Activated T-cell treated with anti-CD3 and anti-CD28 coated beads, Interleukin-2, amount 50 U/mL, for 24 hours (primary cell): ENCODE results near the gene ATP6V0C.
"Not testable (repeated sequence)": the region's sequence is repeated elsewhere in the genome, so short reads cannot be mapped to it uniquely, and the experiment has no call there.

ENCODE experiments used
- DNase-seq: peaks from one replicate; pipeline ENCODE4 v3.0.0-alpha.2; 2020
- H3K27ac Mint-ChIP-seq: 2 replicates; pipeline ENCODE4 v1.8.0; 2020; ENCODE audit warnings: mild to moderate bottlenecking, mixed read lengths
- H3K27me3 Mint-ChIP-seq: 2 replicates; pipeline ENCODE4 v1.8.0; 2020; ENCODE audit warnings: mixed read lengths
- H3K36me3 Mint-ChIP-seq: 2 replicates; pipeline ENCODE4 v1.8.0; 2020; ENCODE audit warnings: low read depth, mixed read lengths
- H3K4me1 Mint-ChIP-seq: 2 replicates; pipeline ENCODE4 v1.8.0; 2020; ENCODE audit warnings: low read depth, mixed read lengths
- H3K4me3 Mint-ChIP-seq: 2 replicates; pipeline ENCODE4 v1.8.0; 2020; ENCODE audit warnings: mild to moderate bottlenecking, moderate library complexity, mixed read lengths
- H3K9me3 Mint-ChIP-seq: 2 replicates; pipeline ENCODE4 v1.8.0; 2020; ENCODE audit warnings: mixed read lengths

Gene ATP6V0C

GRCh38 chr16:2530629-2531318 lies 17.0 kb downstream of the ATP6V0C start:
- DNase-seq = peak; percentile 42
- Mint-ChIP-seq H3K4me3 (peak overlapping the region; percentile 80), H3K9me3 (no peaks in the 10 kb centered on the region), H3K27ac (peak overlapping the region; percentile 91), H3K4me1 (peaks cover 23% of the 10 kb centered on the region), H3K27me3 (no peaks in the 10 kb centered on the region), H3K36me3 (peaks cover 40% of the 10 kb centered on the region)

- no peaks in the 10 kb centered on the region for H3K27me3 Mint-ChIP-seq
- peak within 1 kb of the TSS; percentile 80 for H3K4me3 Mint-ChIP-seq
- H3K4me1 Mint-ChIP-seq = peaks cover 23% of the 10 kb centered on the region
- no peak for DNase-seq
- peak within 1 kb of the TSS; percentile 94 for H3K27ac Mint-ChIP-seq
- no peaks in the 10 kb centered on the region for H3K9me3 Mint-ChIP-seq
- peaks cover 34% of the 10 kb centered on the region for H3K36me3 Mint-ChIP-seq
Observed at GRCh38 chr16:2531371-2531695, 17.6 kb downstream of the ATP6V0C start, which contains the start of gene CEMP1. TSS of gene CEMP1 (minus strand) at chr16:2531408. CDS start at chr16:2531073, 335 bp downstream.

GRCh38 chr16:2531696-2532493 lies 18.1 kb downstream of the ATP6V0C start:
- peak; percentile 97 for DNase-seq
- H3K27me3 Mint-ChIP-seq = no peaks in the 10 kb centered on the region
- H3K27ac Mint-ChIP-seq = peak overlapping the region; percentile 94
- no peaks in the 10 kb centered on the region for H3K9me3 Mint-ChIP-seq
- H3K36me3 Mint-ChIP-seq = peaks cover 30% of the 10 kb centered on the region
- peaks cover 26% of the 10 kb centered on the region for H3K4me1 Mint-ChIP-seq
- H3K4me3 Mint-ChIP-seq = peak overlapping the region; percentile 80

DNA sequence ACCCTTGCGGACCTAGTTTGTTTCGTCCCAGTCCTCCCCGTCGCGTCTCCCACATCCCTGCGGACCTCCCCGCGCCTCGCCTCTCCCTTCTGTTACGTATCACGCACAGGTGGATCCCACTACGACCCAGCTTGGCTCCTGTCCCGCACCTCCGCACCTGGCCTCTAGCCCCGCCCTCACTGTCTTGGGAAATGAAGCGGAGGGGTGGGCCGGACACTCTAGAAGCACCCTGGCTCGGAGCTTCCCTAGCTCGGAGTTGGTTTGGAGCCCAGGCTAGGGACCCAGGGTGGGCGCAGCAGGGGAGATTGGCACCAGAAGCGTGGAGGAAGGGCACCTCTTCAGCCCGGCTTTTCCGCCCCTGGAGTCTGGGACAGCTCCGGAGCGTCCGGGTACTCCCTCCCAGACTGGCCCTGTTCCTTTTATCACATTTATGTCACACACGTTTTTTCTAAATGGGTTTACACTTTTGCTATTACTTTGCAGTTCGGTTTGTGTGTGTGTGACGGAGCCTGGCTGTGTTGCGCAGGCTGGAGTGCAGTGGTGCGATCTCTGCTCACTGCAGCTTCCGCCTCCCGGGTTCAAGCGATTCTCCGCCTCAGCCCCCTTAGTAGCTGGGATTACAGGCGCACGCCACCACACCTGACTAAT lies 18.9 kb downstream of the ATP6V0C start:
- Mint-ChIP-seq H3K36me3 (peaks cover 25% of the 10 kb centered on the region), H3K4me1 (peaks cover 30% of the 10 kb centered on the region), H3K27ac (peak overlapping the region; percentile 94), H3K9me3 (no peaks in the 10 kb centered on the region), H3K27me3 (no peaks in the 10 kb centered on the region), H3K4me3 (peak overlapping the region; percentile 80)
- peak; percentile 77 for DNase-seq

DNA sequence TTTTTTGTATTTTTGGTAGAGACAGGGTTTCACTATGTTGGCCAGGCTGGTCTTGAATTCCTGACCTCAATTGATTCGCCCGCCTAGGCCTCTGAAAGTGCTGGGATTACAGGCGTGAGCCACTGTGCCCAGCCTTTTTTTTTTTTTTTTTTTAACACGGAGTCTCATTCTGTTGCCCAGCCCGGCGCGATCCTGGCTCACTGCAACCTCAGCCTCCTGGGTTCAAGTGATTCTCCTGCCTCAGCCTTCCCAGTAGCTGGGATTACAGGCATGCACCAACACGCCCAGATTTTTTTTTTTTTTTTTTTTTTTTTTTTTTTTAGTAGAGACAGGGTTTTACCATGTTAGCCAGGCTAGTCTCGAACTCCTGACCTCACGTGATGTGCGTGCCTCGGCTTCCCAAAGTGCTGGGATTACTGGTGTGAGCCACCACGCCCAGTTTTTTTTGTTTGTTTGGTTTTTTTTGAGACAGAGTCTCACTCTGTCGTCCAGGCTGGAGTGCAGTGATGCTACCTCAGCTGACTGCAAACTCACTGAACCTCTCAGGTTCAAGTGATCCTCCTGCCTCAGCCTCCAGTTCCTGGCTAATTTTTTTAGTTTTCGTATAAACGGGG lies 19.5 kb downstream of the ATP6V0C start:
- peak overlapping the region; percentile 94 for H3K27ac Mint-ChIP-seq

DNA sequence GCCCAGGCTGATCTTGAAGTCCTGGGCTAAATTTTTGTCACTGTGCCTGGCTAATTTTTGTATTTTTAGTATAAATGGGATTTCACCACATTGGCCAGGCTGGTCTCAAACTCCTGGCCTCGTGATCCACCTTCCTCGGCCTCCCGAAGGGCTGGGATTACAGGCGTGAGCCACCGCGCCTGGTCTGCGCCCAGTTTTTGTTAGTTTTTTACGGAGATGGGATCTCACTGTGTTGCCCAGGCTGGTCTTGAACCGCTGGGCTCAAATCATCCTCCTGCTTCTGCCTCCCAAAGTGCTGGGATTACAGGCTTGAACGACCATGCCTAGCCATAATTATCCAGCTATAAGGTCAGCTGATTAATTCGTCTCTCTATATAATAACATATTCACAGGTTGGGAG lies 20.2 kb downstream of the ATP6V0C start:
- no peak for DNase-seq
- Mint-ChIP-seq H3K4me3 (peak overlapping the region; percentile 31), H3K9me3 (no peaks in the 10 kb centered on the region), H3K36me3 (peaks cover 22% of the 10 kb centered on the region), H3K27ac (peak overlapping the region; percentile 22), H3K4me1 (peaks cover 34% of the 10 kb centered on the region), H3K27me3 (no peaks in the 10 kb centered on the region)

More for the DNA sequence above, 19.5 kb downstream of the ATP6V0C start:
- DNase-seq, H3K9me3 Mint-ChIP-seq, H3K27me3 Mint-ChIP-seq: not testable (repeated sequence)
- H3K4me3 Mint-ChIP-seq = peak overlapping the region; percentile 80
- H3K36me3 Mint-ChIP-seq = peaks cover 24% of the 10 kb centered on the region
- peaks cover 30% of the 10 kb centered on the region for H3K4me1 Mint-ChIP-seq

DNA sequence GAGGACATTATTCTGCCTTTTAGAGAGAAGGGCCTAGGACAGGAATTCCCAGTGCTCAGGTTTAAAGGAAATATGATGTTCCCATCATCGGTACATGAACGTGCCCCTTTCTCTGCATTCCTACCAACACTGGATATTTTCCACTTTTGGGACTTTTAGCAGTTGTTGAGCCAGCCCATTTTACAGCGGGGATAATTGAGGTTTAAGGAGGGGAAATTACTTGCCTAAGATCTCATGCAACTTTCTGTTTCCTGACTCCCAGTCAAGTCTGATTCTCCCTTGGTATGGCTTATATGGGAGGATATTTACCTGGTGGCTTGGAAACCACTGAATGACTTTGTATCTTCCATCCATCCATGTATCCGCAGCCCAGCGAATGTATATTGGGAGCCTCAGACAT lies 20.6 kb downstream of the ATP6V0C start:
- not testable (repeated sequence) for H3K4me3 Mint-ChIP-seq, H3K27me3 Mint-ChIP-seq, H3K9me3 Mint-ChIP-seq, DNase-seq
- Mint-ChIP-seq H3K4me1 (peaks cover 38% of the 10 kb centered on the region), H3K36me3 (peaks cover 19% of the 10 kb centered on the region), H3K27ac (peak overlapping the region; percentile 22)

DNA sequence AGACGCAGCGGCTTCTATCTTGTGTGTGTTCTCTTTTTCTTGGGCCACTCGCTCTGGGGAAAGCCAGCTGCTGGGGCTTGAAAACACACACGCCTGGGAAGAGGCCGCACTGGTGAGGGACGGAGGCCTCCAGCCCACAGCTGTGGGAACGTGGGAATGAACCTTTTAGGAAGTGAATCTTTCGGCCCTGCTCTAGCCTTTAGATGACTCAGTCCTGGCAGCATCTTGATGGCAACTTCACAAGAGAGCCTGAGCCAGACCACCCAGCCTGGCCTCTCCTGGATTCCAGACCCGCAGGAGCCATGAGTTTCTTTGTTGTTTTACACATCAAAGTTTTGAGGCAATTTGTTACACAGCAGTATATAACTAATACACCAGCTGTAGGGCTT lies 21.9 kb downstream of the ATP6V0C start:
- DNase-seq = peak; percentile 19
- H3K36me3 Mint-ChIP-seq = peaks cover 19% of the 10 kb centered on the region
- no peak overlapping the region for H3K4me3 Mint-ChIP-seq
- H3K27me3 Mint-ChIP-seq = no peaks in the 10 kb centered on the region
- peaks cover 49% of the 10 kb centered on the region for H3K4me1 Mint-ChIP-seq
- no peak overlapping the region for H3K27ac Mint-ChIP-seq
- no peaks in the 10 kb centered on the region for H3K9me3 Mint-ChIP-seq

DNA sequence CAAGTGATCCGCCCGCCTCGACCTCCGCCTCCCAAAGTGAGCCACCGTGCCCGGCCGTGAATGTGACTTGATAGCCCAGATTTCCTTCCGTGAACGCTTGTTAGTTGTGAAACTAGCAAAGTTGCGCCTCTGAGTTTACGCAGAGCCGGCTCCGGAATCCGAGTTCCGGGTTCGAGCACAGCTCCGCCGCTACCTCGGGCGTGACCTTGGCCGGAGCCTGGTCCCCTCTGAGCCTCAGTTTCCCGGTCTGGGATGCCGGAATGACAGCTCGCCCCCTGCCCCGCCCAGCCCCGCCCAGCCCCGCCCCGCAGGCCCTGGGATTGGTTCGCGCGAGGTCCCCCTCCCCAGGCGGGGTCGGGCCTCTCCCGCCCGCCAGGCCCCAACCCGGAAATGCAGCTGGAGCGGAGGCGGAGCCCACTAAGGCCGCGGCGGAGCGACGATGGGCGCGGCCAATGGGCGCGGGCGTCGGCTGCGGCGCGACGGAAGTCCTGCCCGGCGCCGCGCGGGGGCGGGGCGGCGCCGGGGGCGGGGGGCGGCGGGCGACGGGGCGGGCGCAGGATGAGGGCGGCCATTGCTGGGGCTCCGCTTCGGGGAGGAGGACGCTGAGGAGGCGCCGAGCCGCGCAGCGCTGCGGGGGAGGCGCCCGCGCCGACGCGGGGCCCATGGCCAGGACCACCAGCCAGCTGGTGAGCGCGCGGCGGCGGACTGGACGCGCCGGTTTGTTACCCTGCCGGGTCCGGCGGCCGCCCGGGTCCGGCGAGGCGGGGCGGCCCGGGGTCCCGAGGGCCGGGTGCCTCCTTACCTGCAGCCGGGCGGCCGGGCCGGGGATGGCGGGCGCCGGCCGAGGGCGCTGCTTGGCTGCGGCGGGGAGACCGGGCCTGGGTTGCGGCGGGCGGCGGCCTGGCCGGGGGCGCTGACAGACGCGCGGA lies 24.0 kb downstream of the ATP6V0C start, which contains the start of gene PDPK1:
Gene PDPK1 (plus strand): TSS at position 571 of the 929 bp plus-strand sequence. CDS start 92 bp downstream, at position 663.
- Mint-ChIP-seq H3K27me3 (no peaks in the 10 kb centered on the region), H3K36me3 (peaks cover 27% of the 10 kb centered on the region), H3K4me3 (peak within 1 kb of the TSS; percentile 84)

GRCh38 chr16:2539192-2539844 lies 25.6 kb downstream of the ATP6V0C start:
- H3K4me1 Mint-ChIP-seq = peaks cover 45% of the 10 kb centered on the region
- H3K9me3 Mint-ChIP-seq, H3K27me3 Mint-ChIP-seq, DNase-seq: not testable (repeated sequence)
- H3K27ac Mint-ChIP-seq = peak overlapping the region; percentile 79
- H3K36me3 Mint-ChIP-seq = peaks cover 31% of the 10 kb centered on the region
- H3K4me3 Mint-ChIP-seq = peak overlapping the region; percentile 82

More for the DNA sequence above, 24.0 kb downstream of the ATP6V0C start, which contains the start of gene PDPK1:
- H3K9me3 Mint-ChIP-seq = no peaks in the 10 kb centered on the region
- DNase-seq = peak; percentile 95
- H3K4me1 Mint-ChIP-seq = peaks cover 50% of the 10 kb centered on the region
- H3K27ac Mint-ChIP-seq = peak within 1 kb of the TSS; percentile 95

GRCh38 chr16:2539845-2540458 lies 26.2 kb downstream of the ATP6V0C start:
- not testable (repeated sequence) for H3K9me3 Mint-ChIP-seq, DNase-seq, H3K27me3 Mint-ChIP-seq
- peak overlapping the region; percentile 82 for H3K4me3 Mint-ChIP-seq
- peak overlapping the region; percentile 79 for H3K27ac Mint-ChIP-seq
- H3K36me3 Mint-ChIP-seq = peaks cover 35% of the 10 kb centered on the region
- H3K4me1 Mint-ChIP-seq = peaks cover 45% of the 10 kb centered on the region

GRCh38 chr16:2540912-2541311 lies 27.2 kb downstream of the ATP6V0C start:
- H3K4me1 Mint-ChIP-seq = peaks cover 48% of the 10 kb centered on the region
- H3K4me3 Mint-ChIP-seq = peak overlapping the region; percentile 11
- H3K27ac Mint-ChIP-seq = peak overlapping the region; percentile 79
- H3K36me3 Mint-ChIP-seq = peaks cover 41% of the 10 kb centered on the region
- DNase-seq, H3K9me3 Mint-ChIP-seq, H3K27me3 Mint-ChIP-seq: not testable (repeated sequence)

GRCh38 chr16:2541409-2541808 lies 27.7 kb downstream of the ATP6V0C start:
- H3K4me1 Mint-ChIP-seq = peaks cover 49% of the 10 kb centered on the region
- H3K27ac Mint-ChIP-seq = peak overlapping the region; percentile 79
- H3K27me3 Mint-ChIP-seq, H3K9me3 Mint-ChIP-seq, DNase-seq: not testable (repeated sequence)
- peaks cover 41% of the 10 kb centered on the region for H3K36me3 Mint-ChIP-seq
- H3K4me3 Mint-ChIP-seq = peak overlapping the region; percentile 11
